Measurements from ENCODE around the gene HUWE1.

DNA sequence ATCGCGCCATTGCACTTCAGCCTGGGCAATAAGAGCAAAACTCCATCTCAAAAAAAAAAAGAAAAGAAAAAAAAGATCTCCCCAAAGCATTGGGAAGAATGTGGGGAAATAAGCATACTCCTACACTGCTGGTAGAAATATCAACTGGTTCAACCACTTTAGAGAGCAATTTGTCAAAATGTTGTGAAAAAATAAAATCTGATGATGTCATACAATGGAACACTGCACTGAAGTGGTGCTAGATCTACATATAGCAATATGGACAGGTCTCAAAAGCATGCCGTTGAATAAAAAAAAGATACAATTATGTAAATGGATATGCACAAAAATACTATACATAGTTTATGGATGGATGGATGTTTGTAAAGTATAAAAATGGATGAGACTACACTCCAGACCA, 18.3 kb upstream of the HUWE1 start:
- TF ChIP-seq, protein P1, sequence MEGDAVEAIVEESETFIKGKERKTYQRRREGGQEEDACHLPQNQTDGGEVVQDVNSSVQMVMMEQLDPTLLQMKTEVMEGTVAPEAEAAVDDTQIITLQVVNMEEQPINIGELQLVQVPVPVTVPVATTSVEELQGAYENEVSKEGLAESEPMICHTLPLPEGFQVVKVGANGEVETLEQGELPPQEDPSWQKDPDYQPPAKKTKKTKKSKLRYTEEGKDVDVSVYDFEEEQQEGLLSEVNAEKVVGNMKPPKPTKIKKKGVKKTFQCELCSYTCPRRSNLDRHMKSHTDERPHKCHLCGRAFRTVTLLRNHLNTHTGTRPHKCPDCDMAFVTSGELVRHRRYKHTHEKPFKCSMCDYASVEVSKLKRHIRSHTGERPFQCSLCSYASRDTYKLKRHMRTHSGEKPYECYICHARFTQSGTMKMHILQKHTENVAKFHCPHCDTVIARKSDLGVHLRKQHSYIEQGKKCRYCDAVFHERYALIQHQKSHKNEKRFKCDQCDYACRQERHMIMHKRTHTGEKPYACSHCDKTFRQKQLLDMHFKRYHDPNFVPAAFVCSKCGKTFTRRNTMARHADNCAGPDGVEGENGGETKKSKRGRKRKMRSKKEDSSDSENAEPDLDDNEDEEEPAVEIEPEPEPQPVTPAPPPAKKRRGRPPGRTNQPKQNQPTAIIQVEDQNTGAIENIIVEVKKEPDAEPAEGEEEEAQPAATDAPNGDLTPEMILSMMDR (IDR thresholded peaks at IDR 0.05) = no peak
- no peak for TF ChIP-seq POLR2A (IDR thresholded peaks at IDR 0.05)

Measured in adrenal gland (tissue), 5 donors.